Upper lobe of left lung (tissue), 6 donors: ENCODE measurements around the gene COPS7B. TPM values are rescaled to one million over a fixed set of nuclear protein-coding genes. Genes with fewer than 3 reads are reported as not detected.
"Not testable (repeated sequence)": the region's sequence is repeated elsewhere in the genome, so short reads cannot be mapped to it uniquely, and the experiment has no call there.

Experiments
- ATAC-seq, 2 donors: fragments of 200-7000 bp; cut with Tn5 transposase; one replicate each; pipeline ENCODE4 v1.9.1; 2022; ENCODE audit warnings: mild to moderate bottlenecking in 2 of 2, moderate library complexity in 2 of 2; ENCODE audit not compliant: low FRiP score in 2 of 2
- DNase-seq, 2 donors: peaks; one replicate each; pipeline ENCODE4 v3.0.0-alpha.2; 2019 to 2020
- H3K27ac ChIP-seq, 4 donors: fragments of 200-600 bp; sonication (generic); one replicate each; pipeline ENCODE4 v1.5.1; 2016 to 2019
- H3K27me3 ChIP-seq, 4 donors: fragments of 200-600 bp; sonication (generic); one replicate each; pipeline ENCODE4 v1.5.1; 2017 to 2019
- H3K36me3 ChIP-seq, 4 donors: fragments of 200-600 bp; sonication (generic); one replicate each; pipeline ENCODE4 v1.5.1; 2016 to 2019
- H3K4me1 ChIP-seq, 4 donors: fragments of 200-600 bp; sonication (generic); one replicate each; pipeline ENCODE4 v1.5.1; 2018 to 2019
- H3K4me3 ChIP-seq, 4 donors: fragments of 200-600 bp; sonication (generic); one replicate each; pipeline ENCODE4 v1.5.1; 2017 to 2019; ENCODE audit warnings: mild to moderate bottlenecking in 2 of 4, moderate library complexity in 1 of 4
- H3K9me3 ChIP-seq, 4 donors: fragments of 200-600 bp; sonication (generic); one replicate each; pipeline ENCODE4 v1.5.1; 2018 to 2019
- CTCF ChIP-seq, 6 experiments: fragments of 450-650 bp in 4 of 6; fragments of 200-600 bp in 2 of 6; sonication (generic) in 2 of 6; IDR thresholded peaks; one replicate each; pipeline ENCODE4 v1.5.1; 2016 to 2019; ENCODE audit warnings: antibody characterized with exemption in 6 of 6
- EP300 ChIP-seq, 4 donors: sonication (generic); formaldehyde crosslinking; IDR thresholded peaks; one replicate each; pipeline ENCODE4 v1.5.1; 2017; ENCODE audit warnings: antibody characterized with exemption in 4 of 4, control low read depth in 2 of 4
- POLR2A ChIP-seq, 4 donors: fragments of 450-650 bp; IDR thresholded peaks; one replicate each; pipeline ENCODE4 v1.5.1; 2016 to 2017; ENCODE audit warnings: antibody characterized with exemption in 4 of 4, mild to moderate bottlenecking in 2 of 4
- POLR2AphosphoS5 ChIP-seq, 2 donors: sonication (generic); formaldehyde crosslinking; IDR thresholded peaks; one replicate each; pipeline ENCODE4 v1.5.1; 2017; ENCODE audit warnings: antibody characterized with exemption in 2 of 2
- WGBS, 2 donors: methylation state at CpG; one replicate each; pipeline ENCODE4 v1.1.5; 2017 to 2018; 5-methylcytosine and 5-hydroxymethylcytosine counted together
- total RNA-seq, 6 donors: library from RNA; depleted of rRNA in 4 of 6; stranded (reverse); fragments of >200 nt in 4 of 6; gene quantifications; one replicate each; pipeline versions ENCODE4 v1.1.0 to v1.2.1, GENCODE V29; 2016 to 2021
- donor health status: DM: no; HTN: no; CAD: no; lungs with moderate emphysema.
- donor health status: DM: no; HTN: yes; CAD: no; lungs with severe emphysema.

The COPS7B gene
- total RNA-seq, result 10 to 100 TPM; 23.1 to 91.1 (median 28.2) TPM

- H3K4me1 ChIP-seq, result peaks cover 29 to 53% (median 40%) of the 10 kb centered on the region in 4 donors
- H3K9me3 ChIP-seq, result no peaks in the 10 kb centered on the region
- no peak for TF ChIP-seq EP300 (IDR thresholded peaks at IDR 0.05)
- peak; percentile 25 to 81 for TF ChIP-seq POLR2AphosphoS5 (IDR thresholded peaks at IDR 0.05)
- peak in 2 of 4 donors; percentile 35 to 39 for TF ChIP-seq POLR2A (IDR thresholded peaks at IDR 0.05)
- peak in 2 of 6 experiments; percentile 11 to 43 for TF ChIP-seq CTCF (IDR thresholded peaks at IDR 0.05)
- 1 to 2% methylated on average over 21 to 38 of the region's 69 CpGs for WGBS, 2 donors
- no peaks in the 10 kb centered on the region for H3K27me3 ChIP-seq
- DNase-seq, result peak; percentile 82 to 95
- peak within 1 kb of the TSS; percentile 67 to 80 (median 71) for H3K27ac ChIP-seq
- H3K36me3 ChIP-seq, result peaks cover 0 to 26% (median 6%) of the 10 kb centered on the region in 4 donors
- H3K4me3 ChIP-seq, result peak within 1 kb of the TSS; percentile 76 to 98 (median 96)
- peak; percentile 83 to 85 for ATAC-seq
Measured at GRCh38 chr2:231786177-231786916, at the start of gene COPS7B. TSS of gene COPS7B (plus strand) at chr2:231786445. CDS start at chr2:231788571, 2,126 bp downstream.

GRCh38 chr2:231737761-231738160 lies 48.5 kb upstream of the COPS7B start:
- H3K36me3 ChIP-seq, result peaks cover 6 to 35% (median 9%) of the 10 kb centered on the region in 4 donors
- no peak for TF ChIP-seq CTCF (IDR thresholded peaks at IDR 0.05)
- TF ChIP-seq POLR2AphosphoS5 (IDR thresholded peaks at IDR 0.05), result no peak
- TF ChIP-seq POLR2A (IDR thresholded peaks at IDR 0.05), result no peak
- no peak for TF ChIP-seq EP300 (IDR thresholded peaks at IDR 0.05)
- H3K9me3 ChIP-seq, result no peaks in the 10 kb centered on the region
- WGBS, 2 donors, result 89 to 97% methylated on average over 7 of the region's 7 CpGs
- no peaks in the 10 kb centered on the region for H3K27me3 ChIP-seq
- DNase-seq, result no peak
- ATAC-seq, result no peak
- H3K4me1 ChIP-seq, result no peaks in the 10 kb centered on the region
- no peak overlapping the region for H3K4me3 ChIP-seq
- no peak overlapping the region for H3K27ac ChIP-seq

GRCh38 chr2:231743376-231744116 lies 42.7 kb upstream of the COPS7B start:
- Histone ChIP-seq H3K9me3 (no peaks in the 10 kb centered on the region), H3K4me1 (no peaks in the 10 kb centered on the region), H3K36me3 (peaks cover 0 to 3% (median 0%) of the 10 kb centered on the region in 4 donors), H3K27ac (no peak overlapping the region), H3K27me3 (no peaks in the 10 kb centered on the region), H3K4me3 (no peak overlapping the region)
- TF ChIP-seq POLR2A (IDR thresholded peaks at IDR 0.05) (no peak), POLR2AphosphoS5 (IDR thresholded peaks at IDR 0.05) (no peak), EP300 (IDR thresholded peaks at IDR 0.05) (no peak), CTCF (IDR thresholded peaks at IDR 0.05) (no peak)
- 76 to 80% methylated on average over 9 of the region's 9 CpGs for whole genome bisulfite sequencing, 2 donors
- no peak for ATAC-seq
- no peak for DNase-seq

GRCh38 chr2:231745303-231746038 lies 40.8 kb upstream of the COPS7B start:
- DNase-seq, result no peak
- TF ChIP-seq POLR2A (IDR thresholded peaks at IDR 0.05) (no peak), CTCF (IDR thresholded peaks at IDR 0.05) (no peak), EP300 (IDR thresholded peaks at IDR 0.05) (no peak), POLR2AphosphoS5 (IDR thresholded peaks at IDR 0.05) (no peak)

GRCh38 chr2:231748153-231748896 lies 37.9 kb upstream of the COPS7B start:
- 86 to 88% methylated on average over 4 to 6 of the region's 6 CpGs for WGBS, 2 donors
- ATAC-seq, DNase-seq: not testable (repeated sequence)

More at GRCh38 chr2:231745303-231746038, 40.8 kb upstream of the COPS7B start:
- 77 to 87% methylated on average over 6 of the region's 6 CpGs for WGBS, 2 donors
- Histone ChIP-seq H3K4me3 (no peak overlapping the region), H3K27me3 (no peaks in the 10 kb centered on the region), H3K36me3 (no peaks in the 10 kb centered on the region), H3K9me3 (no peaks in the 10 kb centered on the region), H3K4me1 (no peaks in the 10 kb centered on the region), H3K27ac (no peak overlapping the region)
- no peak for ATAC-seq

GRCh38 chr2:231749016-231749415 lies 37.2 kb upstream of the COPS7B start:
- not testable (repeated sequence) for H3K27ac ChIP-seq, H3K36me3 ChIP-seq, DNase-seq, H3K9me3 ChIP-seq, H3K4me3 ChIP-seq, ATAC-seq, H3K27me3 ChIP-seq, H3K4me1 ChIP-seq
- WGBS, 2 donors, result 89 to 94% methylated on average over 4 to 10 of the region's 10 CpGs

More at GRCh38 chr2:231748153-231748896, 37.9 kb upstream of the COPS7B start:
- H3K27me3 ChIP-seq, H3K4me1 ChIP-seq, H3K36me3 ChIP-seq, H3K4me3 ChIP-seq, H3K9me3 ChIP-seq, H3K27ac ChIP-seq: not testable (repeated sequence)
